ENCODE data around the gene RASL12.
"Not testable (repeated sequence)": the region's sequence is repeated elsewhere in the genome, so short reads cannot be mapped to it uniquely, and the experiment has no call there.

Gene RASL12

GRCh38 chr15:65052956-65053355 is 14.8 kb downstream of the RASL12 start:
- no peak for FAIRE-seq

GRCh38 chr15:65051266-65051665 is 16.5 kb downstream of the RASL12 start:
- FAIRE-seq: no peak

- no peak for FAIRE-seq
These were observed 17.5 kb downstream of the RASL12 start for GRCh38 chr15:65050270-65050669.

- no peak for FAIRE-seq
These were observed 18.4 kb downstream of the RASL12 start for GRCh38 chr15:65049418-65049840.

GRCh38 chr15:65048241-65048640 is 19.6 kb downstream of the RASL12 start:
- no peak for FAIRE-seq

- no peak for FAIRE-seq
These were observed 22.9 kb downstream of the RASL12 start, which contains the start of gene SLC51B for GRCh38 chr15:65044724-65045481. Gene SLC51B (plus strand): TSS chr15:65045387. CDS start chr15:65050005, 4,618 bp downstream.

- FAIRE-seq: not testable (repeated sequence)
These were observed 23.6 kb downstream of the RASL12 start for GRCh38 chr15:65044218-65044617.

- no peak for FAIRE-seq
These were observed 24.9 kb downstream of the RASL12 start for GRCh38 chr15:65042776-65043327.

- no peak for FAIRE-seq
These were observed 26.0 kb downstream of the RASL12 start for GRCh38 chr15:65041787-65042186.

- FAIRE-seq: no peak
These were observed 27.3 kb downstream of the RASL12 start for GRCh38 chr15:65040461-65040860.

GRCh38 chr15:65038836-65039235 is 29.0 kb downstream of the RASL12 start:
- no peak for FAIRE-seq

- no peak for FAIRE-seq
These were observed 29.4 kb downstream of the RASL12 start for GRCh38 chr15:65038428-65038827.

GRCh38 chr15:65037309-65037708 is 30.5 kb downstream of the RASL12 start:
- FAIRE-seq: no peak

- FAIRE-seq: no peak
These were observed 33.1 kb downstream of the RASL12 start for GRCh38 chr15:65034719-65035118.

GRCh38 chr15:65033659-65034269 is 34.0 kb downstream of the RASL12 start:
- FAIRE-seq: peak; percentile 27

- FAIRE-seq: no peak
These were observed 34.8 kb downstream of the RASL12 start for GRCh38 chr15:65032801-65033537.

GRCh38 chr15:65029736-65030208 is 38.0 kb downstream of the RASL12 start:
- FAIRE-seq: no peak

GRCh38 chr15:65028921-65029735 is 38.7 kb downstream of the RASL12 start, which contains the start of gene MTFMT:
Gene MTFMT (minus strand): TSS chr15:65029639. CDS start chr15:65029613, 26 bp downstream.
- FAIRE-seq: no peak

GRCh38 chr15:65028338-65028737 is 39.5 kb downstream of the RASL12 start:
- no peak for FAIRE-seq

- FAIRE-seq: no peak
These were observed 40.2 kb downstream of the RASL12 start for GRCh38 chr15:65027593-65027992.

- FAIRE-seq: no peak
These were observed 41.0 kb downstream of the RASL12 start for GRCh38 chr15:65026756-65027155.

GRCh38 chr15:65021488-65021887 is 46.3 kb downstream of the RASL12 start:
- FAIRE-seq: no peak
